ENCODE measurements around the gene ZBTB43. TPM values are rescaled to one million over a fixed set of nuclear protein-coding genes. Genes with fewer than 3 reads are reported as not detected.
"Not testable (repeated sequence)": the region's sequence is repeated elsewhere in the genome, so short reads cannot be mapped to it uniquely, and the experiment has no call there.

The ZBTB43 gene
- polyA plus RNA-seq, 4 donors = 12.9 to 18.3 (median 14.1) TPM

DNA sequence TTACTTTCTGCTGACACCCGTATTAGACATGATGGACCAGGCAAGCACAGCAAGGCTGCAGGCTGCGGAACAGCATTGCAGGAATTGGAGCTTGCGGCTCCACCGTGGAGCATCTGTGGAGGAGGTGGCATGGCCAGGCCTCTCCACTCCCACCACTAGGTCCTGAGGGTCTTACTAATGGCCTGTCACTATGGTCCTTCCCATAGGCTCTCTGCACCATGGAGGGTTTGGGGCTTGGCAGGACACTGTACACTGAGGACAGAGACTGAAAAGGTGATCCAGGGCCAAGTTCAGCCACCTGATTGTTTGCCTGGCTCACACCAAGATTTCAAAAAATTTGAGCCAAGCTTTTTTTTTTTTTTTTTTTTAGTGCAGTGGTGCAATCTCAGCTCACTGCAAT lies 14.3 kb upstream of the ZBTB43 start:
- no peak for DNase-seq (ENCODE audit: low read depth in 4 of 4, low spot score in 3 of 4)

DNA sequence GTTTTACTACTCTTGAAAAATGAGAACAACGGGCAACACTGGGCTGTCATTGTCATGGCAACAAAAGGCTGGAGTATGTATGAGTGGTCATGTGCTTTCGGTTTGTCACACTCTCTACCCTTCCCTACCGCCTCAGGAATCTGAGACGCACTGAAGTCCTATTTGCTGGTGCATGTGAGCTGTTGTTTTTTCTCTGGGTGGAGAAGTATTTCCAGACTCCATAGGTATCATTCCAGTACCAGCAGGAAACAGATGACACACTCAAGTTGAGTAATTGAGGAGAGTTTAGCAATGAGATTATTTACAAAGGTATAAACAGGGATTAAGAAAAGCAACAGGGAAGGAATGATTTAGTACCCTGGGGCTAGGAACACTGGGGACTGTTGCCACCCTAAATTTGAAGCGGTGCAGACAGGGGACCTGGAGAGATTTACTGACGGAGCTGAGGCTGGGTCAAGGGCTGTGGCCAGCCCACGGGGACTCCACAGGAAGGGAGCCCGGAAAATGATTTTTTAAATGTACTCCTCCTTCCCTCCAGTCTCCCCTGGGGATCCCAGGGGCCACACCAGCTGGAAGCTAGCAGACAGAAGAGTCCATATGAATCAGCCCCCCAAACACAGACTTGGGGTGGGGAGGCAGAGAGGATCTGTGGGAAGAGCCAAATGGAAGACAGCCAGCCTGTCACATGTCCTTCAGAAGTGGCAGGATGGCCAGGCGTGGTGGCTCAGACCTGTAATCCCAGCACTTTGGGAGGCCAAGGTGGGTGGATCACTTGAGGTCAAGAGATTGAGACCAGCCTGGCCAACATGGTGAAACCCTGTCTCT lies 13.2 kb upstream of the ZBTB43 start:
- no peak for DNase-seq (ENCODE audit: low read depth in 4 of 4, low spot score in 3 of 4)

DNA sequence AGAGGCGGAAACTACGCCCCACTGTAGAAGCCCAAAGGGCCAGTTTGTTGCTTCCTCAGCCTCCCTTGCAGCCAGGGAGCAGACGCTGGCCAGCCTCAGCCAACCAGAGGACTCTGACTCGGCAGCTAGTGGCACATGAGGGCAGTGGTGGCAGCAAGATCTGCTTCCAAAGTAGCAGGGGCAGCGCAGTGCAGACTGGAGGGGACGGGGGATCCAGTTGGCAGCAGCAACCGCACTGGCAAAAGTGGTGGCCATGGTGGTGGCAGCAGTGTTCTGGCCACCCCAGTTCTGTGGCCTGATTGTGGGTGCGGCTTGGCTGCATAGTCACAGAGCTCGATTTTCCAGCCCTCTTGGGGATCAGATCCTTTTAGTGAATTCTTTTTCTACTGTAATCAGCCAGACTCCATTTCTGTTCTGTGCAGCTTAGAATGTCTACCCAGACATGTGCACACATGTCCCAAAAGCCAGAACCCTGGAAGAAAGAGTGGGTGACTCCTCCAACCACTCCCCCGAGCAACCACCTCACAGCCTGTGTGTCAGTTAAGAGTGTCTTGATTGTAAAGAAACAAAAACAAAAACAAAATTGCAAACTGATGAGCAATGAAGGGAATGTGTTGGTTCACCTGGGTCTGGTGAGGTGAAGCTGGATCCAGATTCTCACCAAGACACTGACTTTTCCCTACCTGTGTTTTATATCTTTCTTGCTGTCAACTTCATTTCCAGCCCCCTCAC lies 11.0 kb upstream of the ZBTB43 start:
- no peak for DNase-seq (ENCODE audit: low read depth in 4 of 4, low spot score in 3 of 4)

DNA sequence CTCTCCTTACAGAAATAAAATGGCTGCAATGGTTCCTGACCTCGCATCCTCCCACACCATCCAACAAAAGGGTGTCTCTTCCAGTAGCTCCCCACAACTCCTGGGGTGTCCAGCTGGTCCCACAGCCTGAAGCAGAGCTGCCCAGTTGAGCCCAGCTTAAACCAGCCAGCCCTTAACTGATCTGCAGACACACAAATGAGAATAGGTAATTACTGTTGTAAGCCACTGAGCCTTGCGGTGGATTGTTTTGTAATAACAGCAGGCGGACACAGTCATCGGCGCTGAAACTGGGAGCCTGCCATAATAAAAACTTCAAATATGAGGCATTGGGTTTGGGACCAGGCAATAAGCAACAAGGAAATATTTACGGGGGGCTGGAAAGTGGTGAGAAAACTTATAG lies 10.4 kb upstream of the ZBTB43 start:
- no peak for DNase-seq (ENCODE audit: low read depth in 4 of 4, low spot score in 3 of 4)

DNA sequence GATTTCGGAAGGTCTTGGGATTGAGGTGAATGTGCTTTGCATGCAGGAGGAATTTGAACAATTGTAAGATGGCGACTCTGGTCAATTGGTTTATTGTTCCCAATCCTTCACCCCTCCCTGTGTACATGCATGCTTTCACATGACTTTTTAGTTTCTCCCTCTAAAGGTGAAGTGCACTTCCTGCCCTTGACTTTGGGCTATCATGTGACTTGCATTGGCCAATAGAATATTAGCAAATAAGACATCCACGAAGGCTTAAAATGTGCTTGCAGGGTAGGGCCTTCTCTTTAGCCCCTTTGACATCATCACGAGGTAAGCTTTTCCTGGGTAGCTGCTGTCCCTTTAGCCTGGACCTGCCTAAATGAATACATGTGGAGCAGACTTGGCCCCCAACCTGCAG lies 8.1 kb upstream of the ZBTB43 start:
- DNase-seq (ENCODE audit: low read depth in 4 of 4, low spot score in 3 of 4) = no peak

DNA sequence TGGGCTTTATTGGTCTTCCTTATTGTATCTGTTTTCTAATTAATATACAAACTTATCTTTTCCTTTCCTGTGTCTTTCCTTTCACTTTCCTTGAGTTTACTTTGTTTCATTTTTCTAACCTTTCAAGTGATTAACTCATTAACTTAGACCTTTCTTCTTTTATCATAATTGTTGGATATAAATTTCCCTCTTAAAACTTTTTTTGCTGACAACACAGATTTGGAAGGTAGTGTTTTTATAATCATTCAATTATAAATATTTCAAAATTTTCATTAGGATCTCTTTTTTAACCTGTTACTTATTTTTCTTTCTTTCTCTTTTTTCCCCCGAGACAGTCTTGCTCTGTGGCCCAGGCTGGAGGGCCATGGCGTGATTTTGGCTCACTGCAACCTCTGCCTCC lies 6.9 kb upstream of the ZBTB43 start:
- no peak for DNase-seq (ENCODE audit: low read depth in 4 of 4, low spot score in 3 of 4)

DNA sequence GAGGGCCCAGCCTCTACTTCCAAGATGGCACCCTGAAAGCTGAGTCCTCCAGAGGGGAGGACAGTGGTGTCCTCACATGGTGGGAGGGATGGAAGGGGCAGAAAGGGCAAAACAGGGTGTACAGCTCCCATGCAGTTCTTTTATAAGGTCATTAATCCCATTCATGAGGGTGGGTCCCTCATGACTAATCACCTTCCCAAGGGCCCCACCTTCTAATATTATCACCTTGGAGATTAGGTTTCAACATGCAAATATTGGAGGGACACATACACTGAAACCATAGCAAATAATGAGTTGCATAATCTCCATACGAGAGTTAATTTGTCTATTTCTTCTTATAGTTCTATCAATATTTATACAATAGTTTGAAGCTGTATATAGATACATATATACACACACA lies 5.8 kb upstream of the ZBTB43 start:
- DNase-seq (ENCODE audit: low read depth in 4 of 4, low spot score in 3 of 4) = no peak

DNA sequence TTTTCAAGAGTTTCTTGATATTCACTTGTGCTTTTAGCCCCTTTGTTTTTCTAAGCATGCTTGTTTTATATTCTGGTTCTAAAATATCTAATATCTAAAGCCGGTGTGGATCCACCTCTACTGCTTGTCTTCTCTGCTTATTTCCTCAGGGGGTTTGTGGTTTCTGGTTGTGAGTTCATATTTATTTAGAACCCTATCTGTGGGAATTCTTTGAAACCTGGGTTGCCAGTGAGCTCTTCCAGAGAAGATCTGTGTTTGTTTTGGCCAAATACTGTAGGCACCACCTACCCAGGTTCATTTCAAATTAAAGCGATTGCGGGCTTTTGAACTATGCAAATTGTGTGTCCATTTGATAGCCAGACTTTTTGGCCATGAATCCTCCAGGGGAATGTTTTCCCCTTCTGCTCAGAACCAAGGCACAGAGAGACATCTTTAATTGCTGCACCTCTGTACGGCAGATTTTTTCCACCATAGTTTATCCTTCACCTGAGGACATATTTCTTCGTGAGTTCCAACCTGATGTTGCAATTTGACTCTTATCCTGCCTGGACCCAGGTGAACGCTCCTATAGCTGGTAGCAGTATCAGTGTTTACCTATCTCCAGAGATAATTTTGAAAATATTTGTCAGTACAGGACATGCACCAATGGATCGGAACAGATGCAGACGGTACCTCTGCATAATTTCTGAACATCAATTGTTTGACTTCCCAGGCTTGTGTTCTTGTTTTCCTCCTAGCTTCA lies 2.4 kb upstream of the ZBTB43 start:
- DNase-seq (ENCODE audit: low read depth in 4 of 4, low spot score in 3 of 4) = no peak

DNA sequence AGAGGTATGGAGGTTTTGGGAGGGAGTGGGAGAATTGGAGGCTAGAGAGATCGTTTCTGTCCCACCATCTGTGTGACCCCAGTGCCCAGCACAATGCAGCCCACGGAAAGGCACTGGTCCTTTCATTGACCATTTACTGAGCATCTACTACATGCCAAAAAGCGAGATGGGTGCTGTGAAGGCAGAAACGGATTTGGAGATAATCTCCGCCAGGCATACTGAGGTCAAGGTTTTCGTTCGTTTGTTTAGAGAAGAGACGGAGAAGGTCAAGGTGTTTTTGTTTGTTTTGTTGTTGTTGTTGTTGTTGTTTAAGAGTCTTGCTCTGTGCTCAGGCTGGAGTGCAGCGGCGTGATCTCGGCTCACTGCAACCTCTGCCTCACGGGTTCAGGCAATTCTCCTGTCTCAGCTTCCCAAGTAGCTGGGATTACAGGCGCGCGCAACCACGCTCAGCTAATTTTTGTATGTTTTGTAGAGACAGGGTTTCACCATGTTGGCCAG lies 593 bp upstream of the ZBTB43 start:
- DNase-seq (ENCODE audit: low read depth in 4 of 4, low spot score in 3 of 4) = no peak

DNA sequence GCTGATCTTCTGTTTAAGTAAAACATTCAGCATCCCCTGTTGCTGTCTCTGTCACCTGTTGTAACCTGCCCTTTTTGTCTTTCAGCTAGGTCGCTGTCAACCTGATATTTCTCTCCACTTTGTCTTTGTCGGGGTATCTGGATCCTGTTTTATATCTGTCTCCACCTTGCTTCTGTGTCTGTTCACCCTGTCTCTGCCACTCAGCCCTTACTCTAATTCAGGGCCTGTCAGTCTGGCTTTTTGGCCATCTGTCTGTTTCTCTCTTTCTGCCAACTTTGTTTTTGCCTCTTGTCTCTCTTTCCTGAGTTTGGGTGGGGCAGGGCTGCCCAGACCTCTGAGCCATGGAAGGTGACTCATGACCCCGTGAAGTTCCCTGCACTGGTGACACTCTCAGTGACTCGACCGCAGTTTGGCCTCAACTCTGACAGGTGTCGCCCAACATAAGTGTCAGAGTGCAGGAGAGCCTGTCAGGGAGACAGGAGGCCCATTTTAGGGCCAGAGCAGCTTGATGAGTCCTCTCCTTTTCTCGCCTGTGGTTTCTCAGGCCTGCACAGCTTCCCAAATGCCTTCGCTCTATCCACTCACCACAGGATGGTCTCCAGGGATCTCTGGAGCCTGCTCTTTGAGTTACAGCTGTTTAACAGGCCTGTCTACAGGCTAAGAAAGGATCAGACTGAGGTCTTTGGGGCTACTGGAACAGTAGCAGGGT lies 868 bp downstream of the ZBTB43 start:
- no peak for DNase-seq (ENCODE audit: low read depth in 4 of 4, low spot score in 3 of 4)

DNA sequence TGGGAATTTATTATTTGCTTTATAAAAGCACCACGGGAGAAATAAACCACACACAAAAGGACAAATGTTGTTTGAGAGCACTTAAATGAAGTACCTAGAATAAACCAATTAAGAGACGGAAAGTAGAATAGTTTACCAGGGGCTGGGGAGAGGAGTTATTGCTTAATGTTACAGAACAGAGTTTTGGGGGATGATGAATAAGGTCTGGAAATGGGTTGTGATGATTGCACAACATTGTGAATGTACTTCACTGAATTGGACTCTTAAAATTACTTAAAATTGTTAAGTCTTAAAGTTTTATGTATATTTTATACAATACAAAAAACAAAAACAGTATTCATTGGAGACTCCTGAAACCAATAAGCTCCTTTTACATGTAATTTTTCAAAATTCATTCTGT lies 1.5 kb downstream of the ZBTB43 start:
- DNase-seq (ENCODE audit: low read depth in 4 of 4, low spot score in 3 of 4) = no peak

DNA sequence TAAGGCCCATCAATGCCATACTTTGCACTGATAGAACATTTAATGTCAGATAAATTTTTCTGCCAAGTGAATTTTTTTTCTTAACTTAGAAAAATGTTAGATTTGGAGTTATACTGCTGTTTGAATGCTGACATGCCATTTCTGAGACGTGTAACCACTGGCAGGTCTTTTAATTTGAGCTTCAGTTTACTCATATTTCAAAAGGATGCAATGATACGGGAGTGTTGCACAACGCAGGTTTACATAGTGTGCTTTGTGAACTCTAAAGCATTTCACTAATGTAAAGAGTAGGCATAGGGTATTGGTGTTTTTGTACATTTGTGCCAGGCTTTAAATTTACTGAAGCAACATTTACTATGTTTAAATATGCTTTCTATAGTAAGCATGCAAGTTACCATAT lies 4.2 kb downstream of the ZBTB43 start:
- no peak for DNase-seq (ENCODE audit: low read depth in 4 of 4, low spot score in 3 of 4)

DNA sequence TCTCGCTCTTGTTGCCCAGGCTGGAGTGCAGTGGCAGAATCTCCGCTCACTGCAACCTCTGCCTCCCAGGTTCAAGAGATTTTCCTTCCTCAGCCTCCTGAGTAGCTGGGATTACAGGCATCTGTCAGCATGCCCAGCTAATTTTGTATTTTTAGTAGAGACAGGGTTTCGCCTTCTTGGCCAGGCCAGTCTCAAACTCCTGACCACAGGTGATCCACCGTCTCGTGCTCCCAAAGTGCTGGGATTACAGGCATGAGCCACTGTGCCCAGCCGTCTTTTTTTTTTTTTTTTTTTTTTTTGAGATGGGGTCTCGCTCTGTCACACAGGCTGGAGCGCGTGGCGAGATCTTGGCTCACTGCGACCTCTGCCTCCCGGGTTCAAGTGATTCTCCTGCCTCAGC lies 5.4 kb downstream of the ZBTB43 start:
- DNase-seq (ENCODE audit: low read depth in 4 of 4, low spot score in 3 of 4) = not testable (repeated sequence)

DNA sequence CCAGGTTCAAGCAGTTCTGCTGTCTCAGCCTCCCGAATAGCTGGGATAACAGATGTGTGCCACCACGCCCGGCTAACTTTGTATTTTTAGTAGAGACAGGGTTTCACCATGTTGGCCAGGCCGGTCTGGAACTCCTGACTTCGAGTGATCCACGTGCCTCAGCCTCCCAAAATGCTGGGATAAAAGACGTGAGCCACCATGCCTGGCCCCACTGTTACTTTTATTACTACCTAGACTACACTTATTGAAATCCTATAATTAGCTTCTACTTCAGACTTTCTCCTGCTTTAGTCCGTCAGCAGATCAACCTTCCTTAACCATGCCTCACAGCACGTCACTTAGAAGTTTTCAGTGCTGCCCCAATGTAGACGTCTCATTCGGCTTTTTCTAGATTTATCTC lies 8.2 kb downstream of the ZBTB43 start:
- DNase-seq (ENCODE audit: low read depth in 4 of 4, low spot score in 3 of 4) = no peak

DNA sequence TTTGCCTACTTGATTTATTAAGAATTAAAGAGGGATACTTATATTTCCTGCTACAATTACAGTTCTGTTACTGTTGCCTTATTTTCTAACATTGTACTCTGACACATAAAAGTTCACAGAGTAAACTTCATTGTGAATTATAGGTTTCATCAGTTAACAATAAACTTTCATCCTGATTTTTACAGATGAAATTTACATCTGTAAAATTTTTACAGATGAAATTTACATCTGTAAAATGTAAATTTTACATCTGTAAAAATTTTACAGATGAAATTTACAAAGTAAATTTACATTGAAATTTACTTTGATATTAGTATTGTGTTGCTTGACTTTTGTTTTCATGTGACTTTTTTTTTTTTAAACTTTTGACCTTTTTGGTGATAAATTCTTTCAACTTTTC lies 9.3 kb downstream of the ZBTB43 start:
- DNase-seq (ENCODE audit: low read depth in 4 of 4, low spot score in 3 of 4) = no peak

DNA sequence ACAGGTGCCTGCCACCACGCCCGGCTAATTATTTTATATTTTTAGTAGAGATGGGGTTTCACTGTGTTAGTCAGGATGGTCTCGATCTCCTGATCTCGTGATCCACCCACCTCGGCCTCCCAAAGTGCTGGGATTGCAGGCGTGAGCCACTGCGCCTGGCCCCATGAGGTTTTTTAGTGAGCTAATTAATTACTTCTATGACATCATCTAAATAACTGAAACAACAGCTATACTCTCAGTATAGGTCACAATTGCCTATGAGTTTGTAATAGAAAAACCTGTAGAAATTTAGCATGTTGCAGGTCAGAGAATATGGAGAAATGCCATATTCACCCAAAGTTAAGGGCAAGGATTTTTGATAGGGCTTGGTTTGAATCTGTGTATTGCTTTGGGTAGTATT lies 12.8 kb downstream of the ZBTB43 start:
- not testable (repeated sequence) for DNase-seq (ENCODE audit: low read depth in 4 of 4, low spot score in 3 of 4)

DNA sequence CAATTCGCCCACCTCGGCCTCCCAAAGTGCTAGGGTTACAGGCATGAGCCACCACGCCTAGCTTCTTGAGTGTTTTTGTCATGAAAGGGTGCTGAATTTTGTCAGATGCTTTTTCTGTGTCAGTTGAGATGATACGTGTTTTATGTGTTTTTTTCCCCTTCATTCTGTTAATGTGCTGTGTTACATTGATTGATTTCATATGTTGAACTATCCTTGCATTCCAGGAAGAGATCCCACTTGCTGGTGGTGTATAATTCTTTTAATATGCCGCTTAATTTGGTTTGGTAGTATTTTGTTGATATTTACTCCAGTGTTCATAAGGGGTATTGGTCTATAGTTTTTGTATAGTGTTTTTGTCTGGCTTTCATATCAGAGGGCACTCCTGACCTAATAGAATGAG lies 13.6 kb downstream of the ZBTB43 start:
- no peak for DNase-seq (ENCODE audit: low read depth in 4 of 4, low spot score in 3 of 4)

DNA sequence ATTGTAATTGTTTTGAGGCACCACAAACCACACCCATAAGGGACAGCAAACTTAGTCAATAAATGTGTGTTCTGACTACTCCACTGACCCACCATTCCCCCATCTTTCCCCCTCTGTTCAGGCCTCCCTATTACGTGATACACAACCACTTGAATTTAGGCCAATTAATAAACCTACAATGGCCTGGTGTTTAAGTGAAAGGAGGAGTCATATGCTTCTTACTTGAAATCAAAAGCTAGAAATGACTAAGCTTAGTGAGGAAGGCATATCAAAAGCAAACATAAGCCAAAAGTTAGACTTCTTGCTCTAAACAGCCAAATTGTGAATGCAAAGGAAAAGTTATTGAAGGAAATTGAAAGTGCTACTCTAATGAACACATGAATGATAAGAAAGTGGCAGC lies 14.6 kb downstream of the ZBTB43 start:
- no peak for DNase-seq (ENCODE audit: low read depth in 4 of 4, low spot score in 3 of 4)

DNA sequence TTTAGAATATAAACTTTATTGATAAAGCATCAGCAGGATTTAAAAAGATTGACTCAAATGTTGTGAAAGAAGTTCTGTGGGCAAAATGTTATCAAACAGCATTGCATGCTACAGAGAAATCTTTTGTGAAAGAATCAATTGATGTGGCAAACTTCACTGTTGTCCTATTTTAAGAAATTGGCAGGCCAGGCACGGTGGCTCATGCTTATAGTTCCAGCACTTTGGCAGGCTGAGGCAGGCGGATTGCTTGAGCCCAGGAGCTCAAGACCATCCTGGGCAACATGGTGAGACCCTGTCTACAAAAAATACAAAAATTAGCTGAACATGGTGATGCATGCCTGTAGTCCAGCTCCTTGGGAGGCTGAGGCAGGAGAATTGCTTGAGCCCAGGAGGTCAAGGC lies 17.4 kb downstream of the ZBTB43 start:
- no peak for DNase-seq (ENCODE audit: low read depth in 4 of 4, low spot score in 3 of 4)

DNA sequence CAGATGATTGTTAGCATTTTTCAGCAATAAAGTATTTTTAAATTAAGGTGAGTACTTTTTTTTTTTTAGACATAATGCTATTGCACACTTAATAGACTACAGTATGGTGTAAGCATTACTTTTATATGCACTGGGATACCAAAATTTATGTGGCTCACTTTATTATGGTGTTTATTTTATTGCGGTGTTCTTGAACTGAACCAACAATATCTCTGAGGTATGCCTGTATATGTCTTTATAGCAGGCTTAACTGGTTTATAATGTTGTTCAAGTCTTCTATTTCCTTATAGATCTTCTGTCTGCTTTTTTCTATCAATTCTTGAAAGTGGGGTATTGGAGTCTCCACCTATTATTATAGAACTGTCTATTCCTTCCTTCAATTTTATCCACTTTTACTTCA lies 18.0 kb downstream of the ZBTB43 start:
- no peak for DNase-seq (ENCODE audit: low read depth in 4 of 4, low spot score in 3 of 4)

DNA sequence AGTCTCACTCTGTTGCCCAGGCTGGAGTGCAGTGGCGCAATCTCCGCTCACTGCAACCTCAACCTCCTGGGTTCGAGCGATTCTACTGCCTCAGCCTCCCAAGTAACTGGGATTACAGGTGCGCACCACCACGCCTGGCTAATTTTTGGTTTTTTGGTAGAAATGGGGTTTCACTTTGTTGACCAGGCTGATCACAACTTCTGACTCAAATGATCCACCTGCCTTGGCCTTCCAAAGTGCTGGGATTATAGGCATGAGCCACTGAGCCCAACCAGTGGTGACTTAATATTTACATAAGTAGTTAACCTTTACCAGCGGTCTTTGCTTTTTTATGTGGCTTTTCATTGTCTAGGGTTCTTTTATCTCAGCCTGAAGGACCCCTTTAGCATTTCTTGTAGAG lies 19.2 kb downstream of the ZBTB43 start:
- DNase-seq (ENCODE audit: low read depth in 4 of 4, low spot score in 3 of 4) = not testable (repeated sequence)
